GM15510 (cell line): ENCODE results near the gene DMBT1.

Experiments
- POLR2A ChIP-seq: IDR thresholded peaks from 3 replicates; pipeline ENCODE4 v1.6.1; 2011; ENCODE audit warnings: borderline replicate concordance; ENCODE audit not compliant: insufficient read length; ENCODE audit errors: extremely low read depth

DMBT1 gene

DNA sequence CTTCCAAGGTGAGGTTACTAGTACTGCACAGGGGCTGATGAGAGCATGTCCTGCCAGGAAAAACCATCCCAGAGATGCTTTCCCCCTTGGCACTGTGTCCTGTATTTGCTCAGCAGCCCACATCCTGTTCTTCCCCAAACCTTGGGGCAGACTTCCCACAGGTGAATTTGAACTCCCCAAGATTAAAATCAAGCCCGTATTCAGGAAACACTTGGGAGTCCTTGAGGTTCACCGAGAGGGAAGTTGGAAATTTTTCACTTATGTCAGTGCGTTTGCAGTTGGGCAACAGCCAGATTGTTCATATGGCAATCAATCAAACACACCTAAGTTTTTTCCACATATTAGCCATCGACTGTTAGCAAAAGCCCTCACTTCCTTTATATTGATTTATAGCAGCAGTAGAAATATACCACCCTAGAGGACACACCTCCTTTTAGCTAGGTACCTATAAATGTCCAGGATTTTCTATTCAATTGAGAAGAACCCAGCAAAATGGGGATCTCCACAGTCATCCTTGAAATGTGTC is at the start of gene DMBT1:
Gene DMBT1 (plus strand): TSS at position 476 of the 526 bp plus-strand sequence. CDS start 17 bp downstream, at position 493.
- TF ChIP-seq POLR2A: no peak

DNA sequence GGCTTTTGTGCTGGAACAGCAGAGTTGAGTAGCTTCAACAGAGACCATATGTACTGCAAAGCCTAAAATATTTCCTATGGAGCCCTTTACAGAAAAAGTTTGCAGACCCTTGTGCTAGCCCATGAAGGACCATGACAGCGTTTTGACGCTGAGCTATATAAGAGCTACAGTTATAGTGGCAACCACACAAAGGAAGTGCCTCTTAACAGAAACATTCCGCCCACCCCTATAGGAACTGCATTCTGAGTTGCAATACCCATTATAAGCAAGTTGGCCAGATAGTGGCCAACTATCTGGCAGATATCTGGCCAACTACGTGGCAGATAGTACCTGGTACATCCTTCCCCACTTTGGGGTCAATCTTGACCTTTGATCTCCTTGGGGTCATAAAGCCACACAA is 47.5 kb upstream of the DMBT1 start:
- TF ChIP-seq POLR2A: no peak

DNA sequence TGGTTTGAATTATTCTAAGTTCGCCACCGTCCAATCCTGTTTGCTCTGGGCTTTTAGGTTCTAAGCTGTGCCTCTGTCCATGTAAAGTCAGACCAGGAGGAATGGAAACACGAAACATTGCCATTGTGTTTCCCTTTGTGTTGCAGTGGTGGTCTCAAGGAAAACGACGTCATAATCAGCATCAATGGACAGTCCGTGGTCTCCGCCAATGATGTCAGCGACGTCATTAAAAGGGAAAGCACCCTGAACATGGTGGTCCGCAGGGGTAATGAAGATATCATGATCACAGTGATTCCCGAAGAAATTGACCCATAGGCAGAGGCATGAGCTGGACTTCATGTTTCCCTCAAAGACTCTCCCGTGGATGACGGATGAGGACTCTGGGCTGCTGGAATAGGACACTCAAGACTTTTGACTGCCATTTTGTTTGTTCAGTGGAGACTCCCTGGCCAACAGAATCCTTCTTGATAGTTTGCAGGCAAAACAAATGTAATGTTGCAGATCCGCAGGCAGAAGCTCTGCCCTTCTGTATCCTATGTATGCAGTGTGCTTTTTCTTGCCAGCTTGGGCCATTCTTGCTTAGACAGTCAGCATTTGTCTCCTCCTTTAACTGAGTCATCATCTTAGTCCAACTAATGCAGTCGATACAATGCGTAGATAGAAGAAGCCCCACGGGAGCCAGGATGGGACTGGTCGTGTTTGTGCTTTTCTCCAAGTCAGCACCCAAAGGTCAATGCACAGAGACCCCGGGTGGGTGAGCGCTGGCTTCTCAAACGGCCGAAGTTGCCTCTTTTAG is 46.3 kb upstream of the DMBT1 start:
- no peak for TF ChIP-seq POLR2A

DNA sequence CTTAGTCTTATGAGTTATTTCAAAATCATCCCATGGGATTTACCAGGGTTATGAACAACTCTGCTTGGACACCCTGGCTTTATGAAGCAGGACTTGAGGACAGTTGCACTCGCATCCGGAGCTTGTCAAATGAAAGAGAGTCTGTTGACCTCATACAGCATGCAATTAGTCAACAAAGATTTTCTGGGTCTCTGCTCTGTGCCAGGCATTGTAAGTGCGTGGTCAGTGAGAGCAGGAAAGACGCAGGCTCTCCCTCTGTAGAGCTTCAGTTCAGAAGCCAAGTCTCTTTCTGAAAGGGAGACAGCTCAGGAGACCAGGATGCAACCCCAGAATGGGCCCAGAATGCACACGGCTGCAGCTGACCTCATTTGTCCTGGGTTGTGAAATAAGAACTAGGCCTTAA is 45.5 kb upstream of the DMBT1 start:
- no peak for TF ChIP-seq POLR2A

DNA sequence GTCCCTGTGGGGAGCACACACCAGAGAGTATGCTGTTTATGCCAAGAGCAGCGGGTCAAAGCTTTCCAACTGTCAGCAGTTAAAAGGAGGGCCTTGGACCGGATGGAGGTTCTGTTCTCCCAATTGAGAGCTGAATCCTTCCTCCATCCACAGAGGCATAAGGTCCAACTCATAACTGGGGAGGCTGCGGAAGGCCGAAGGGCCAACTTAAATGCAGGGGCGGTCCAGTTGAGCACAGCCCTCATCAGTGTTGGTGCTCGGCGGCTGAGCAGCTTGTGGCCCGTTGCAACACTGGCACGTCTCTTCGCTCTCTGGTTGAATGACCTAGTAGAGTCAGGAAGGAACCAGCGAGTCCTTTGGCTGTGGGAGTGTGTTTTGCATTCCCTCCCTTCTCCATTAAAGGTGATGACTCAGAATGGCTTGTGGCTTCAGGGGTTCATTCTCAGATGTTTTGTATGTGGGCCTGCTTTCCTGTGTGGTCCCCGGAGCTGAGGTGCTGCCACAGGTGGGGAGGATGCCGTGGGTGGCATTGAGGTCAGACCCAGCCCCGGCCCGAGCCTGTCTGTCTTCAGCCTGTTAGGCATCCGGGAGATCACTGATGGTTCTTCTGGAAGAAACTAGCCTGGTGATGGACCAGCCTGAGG is 44.8 kb upstream of the DMBT1 start:
- no peak for TF ChIP-seq POLR2A

DNA sequence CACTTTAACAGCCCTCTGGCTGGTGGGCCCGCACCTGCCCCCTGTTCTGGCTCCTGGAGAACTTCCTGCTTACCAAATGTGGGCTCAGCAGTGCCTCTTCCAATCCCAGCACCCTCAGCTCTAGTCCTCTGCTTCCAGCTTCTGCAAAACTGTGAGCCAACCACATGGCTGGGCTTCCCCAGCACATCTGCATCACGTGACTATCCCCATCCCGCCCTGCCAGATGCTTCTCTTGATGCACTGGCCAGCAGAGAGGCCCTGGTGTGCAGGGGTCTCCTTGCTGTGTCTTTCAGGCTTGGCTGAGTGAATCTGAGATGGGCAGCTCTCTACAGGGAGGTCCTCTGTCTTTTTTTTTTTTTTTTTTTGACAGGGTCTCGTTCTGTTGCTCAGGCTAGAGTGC is 43.8 kb upstream of the DMBT1 start:
- TF ChIP-seq POLR2A: no peak

DNA sequence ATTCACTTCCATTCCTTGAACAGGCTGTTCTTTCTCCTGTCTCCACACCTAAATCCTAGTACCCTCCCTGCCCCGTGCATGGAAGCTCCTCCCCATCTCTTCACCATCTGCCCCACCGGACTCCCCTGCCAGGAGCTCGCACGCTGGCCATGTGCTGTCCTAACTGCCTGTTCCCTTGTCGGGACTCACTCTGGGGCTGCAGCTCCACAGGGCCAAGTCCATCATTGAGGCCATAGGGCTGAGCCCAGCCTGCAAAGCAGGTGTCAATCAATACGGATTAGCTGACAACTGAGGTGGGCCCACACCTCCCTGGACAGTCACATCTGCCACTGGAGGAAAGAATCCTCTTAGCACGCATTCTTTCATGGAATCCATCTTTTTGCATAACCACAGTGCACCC is 41.4 kb upstream of the DMBT1 start:
- no peak for TF ChIP-seq POLR2A

DNA sequence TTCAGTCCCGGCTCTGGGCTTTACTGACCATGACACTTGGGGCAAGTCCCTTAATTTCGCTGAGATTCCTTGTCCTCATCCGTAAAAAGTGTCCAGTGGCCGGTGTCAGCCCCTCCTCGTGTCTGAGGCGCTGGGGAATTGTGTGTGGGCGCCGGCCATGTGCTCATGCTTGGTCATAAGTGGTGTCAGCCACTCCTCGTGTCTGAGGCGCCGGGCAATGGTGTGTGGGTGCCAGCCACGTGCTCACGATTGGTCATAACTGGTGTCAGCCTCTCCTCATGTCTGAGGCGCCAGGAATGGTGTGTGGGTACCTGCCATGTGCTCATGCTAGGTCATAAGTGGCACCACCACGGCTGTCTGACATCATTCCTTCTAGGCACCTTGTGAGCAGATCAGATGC is 40.7 kb upstream of the DMBT1 start:
- TF ChIP-seq POLR2A: no peak

DNA sequence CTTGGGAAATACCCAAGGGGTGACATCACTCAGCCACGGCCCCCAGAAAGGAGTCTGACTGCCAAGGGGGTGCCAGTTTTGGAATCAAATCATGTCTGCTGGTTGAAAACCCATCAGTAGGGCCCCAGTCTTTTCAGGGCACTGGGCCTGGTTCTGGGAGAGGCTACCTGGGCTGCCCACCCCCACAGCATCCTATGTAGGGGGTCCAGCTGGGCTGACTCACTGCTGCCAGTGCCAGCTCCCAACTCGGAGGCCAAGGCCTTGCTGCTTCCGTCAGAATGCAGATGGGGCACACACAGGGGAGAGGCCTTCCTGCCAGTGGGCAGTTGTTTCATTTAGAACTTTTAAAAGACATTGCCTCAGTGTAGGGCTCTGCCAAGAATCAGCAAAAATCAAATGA is 39.5 kb upstream of the DMBT1 start:
- TF ChIP-seq POLR2A: no peak

DNA sequence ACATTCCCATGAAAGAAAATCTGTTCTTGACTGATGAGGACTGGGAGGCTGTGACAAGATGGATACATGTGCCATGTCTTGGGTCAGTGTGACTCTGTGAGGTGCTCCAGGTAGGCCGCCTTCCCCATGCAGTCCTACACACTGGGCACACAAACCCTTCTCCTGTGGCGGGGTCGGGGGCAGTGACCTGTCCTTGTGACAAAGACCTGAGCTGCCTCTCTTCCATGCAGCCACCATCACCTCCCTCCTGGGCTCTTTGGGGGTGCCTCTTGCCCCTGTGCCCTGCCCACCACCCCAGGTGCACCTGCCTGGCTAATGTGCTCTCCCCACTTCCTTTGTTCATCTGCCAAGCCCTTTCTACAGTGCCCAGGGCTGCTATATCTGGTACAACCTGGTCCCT is 35.7 kb upstream of the DMBT1 start:
- TF ChIP-seq POLR2A: no peak

DNA sequence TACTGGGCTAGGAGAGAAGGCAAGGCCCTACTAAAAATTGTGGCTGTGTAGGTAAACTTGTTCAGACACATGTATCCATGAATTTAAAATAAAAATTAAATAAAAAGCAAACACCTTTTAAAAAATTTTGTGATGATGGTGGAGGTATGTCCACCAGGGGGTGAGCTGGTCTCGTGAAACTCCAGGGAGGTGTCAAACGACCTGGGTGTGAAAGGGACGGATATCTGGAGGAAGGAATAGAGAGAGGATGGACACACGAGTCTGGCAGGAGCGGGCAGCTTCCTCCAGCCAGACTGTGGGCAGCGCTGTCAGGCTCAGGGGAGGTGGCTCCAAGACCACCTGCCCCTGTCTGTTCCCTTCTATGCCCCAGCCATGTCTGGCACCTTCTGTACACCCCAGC is 34.8 kb upstream of the DMBT1 start:
- no peak for TF ChIP-seq POLR2A

DNA sequence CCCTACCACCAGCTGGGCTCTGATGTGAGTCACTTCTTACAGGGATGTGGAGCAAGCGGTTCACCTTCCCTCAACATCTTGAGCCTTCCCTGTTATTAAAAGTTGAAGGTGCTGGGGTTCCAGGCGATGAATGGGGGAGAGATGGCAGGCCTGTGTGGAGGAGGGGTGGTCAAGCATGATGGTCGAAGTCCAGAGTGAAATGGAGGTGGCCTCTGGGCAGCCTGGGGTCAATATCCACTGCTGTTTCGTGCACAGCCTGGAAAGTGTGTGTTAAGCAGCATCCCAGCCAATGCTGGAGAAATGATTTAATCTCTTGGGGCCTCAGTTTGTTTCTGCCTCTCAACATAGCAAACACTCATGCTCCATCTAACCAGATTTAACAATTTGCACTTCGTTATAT is 33.7 kb upstream of the DMBT1 start:
- no peak for TF ChIP-seq POLR2A

DNA sequence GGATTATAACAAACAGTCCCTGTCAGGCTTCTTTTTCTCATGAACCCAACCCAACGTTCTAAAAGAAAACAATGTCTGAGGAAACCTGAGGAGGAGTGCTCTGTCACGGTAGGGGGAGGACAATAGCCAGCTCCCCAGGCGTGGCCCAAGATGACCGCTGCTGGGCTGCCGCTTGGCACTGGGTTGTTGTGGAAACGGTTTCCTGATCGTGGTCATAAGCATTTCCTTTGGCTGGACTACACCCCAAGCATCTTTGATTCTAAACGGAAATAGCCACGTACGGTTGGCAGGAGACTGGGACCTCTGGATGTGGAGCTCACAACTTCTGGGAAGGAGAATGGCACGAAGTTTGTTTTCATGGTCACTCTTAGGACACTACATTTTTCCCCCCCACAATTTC is 30.4 kb upstream of the DMBT1 start:
- no peak for TF ChIP-seq POLR2A

DNA sequence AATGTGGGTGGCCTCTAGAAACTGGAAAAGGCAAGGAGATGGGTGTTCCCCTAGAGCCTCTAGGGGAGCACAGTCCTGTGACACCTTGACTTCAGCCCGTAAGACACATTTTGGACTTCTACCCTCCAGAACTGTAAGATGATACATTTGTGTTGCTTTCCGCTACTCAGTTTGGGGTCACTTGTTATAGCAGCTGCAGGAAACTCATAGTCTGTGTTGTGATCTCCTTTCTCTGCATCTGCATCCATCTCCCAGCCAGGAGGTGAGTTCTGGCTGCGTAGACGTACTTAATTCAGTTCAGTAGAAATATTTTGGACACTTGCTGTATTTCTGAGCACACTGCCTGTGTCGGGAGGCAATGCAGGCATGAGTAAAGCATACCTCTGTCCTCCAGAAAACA is 29.3 kb upstream of the DMBT1 start:
- no peak for TF ChIP-seq POLR2A

DNA sequence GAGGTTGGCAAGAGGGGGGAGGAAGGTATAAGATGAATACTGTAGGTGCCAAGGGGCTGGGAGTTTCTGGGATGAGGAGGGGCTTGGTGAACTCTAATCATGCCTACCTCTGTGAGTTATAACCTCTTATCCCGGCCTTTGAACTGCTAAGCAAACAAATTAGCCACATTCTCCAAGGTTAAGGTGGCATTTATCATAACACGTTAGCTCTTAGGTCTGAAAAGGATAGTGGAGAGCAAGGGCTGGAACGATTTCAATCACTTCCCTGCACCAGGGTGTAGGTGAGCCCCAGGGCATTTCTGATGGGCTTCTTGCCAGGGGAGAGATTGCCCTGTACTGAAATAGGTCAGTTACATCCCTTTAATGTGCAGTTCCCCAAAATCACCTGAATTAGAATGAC is 28.6 kb upstream of the DMBT1 start:
- TF ChIP-seq POLR2A: no peak
